ENCODE results near the gene GYS2.

The GYS2 gene

DNA sequence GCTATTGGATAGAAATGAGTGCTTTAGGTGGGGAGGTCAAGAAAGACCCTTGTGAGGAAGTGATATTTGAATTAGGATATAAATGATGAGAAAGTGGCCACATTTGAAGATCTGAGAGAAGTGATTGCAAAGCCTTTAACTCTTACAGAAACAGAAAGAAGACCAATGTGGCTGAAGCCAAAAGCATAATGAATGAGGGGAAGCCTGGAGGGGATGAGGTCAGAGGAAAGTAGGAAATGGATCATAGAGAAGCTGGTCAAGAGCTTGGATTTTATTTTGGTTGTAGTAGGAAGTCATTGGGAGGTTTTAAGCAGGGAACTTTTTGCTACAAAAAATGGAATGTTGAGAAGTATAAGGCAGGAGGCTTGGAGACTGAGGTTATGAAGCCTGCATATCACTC is 3.5 kb upstream of the GYS2 start:
- TF ChIP-seq POLR2AphosphoS5 (IDR thresholded peaks at IDR 0.05; ENCODE audit: low read depth) (no peak), GABPA (IDR thresholded peaks at IDR 0.05; ENCODE audit: low read depth) (no peak), SPI1 (IDR thresholded peaks at IDR 0.05; ENCODE audit: borderline replicate concordance, low read depth) (no peak)
- TF ChIP-seq, protein P1, sequence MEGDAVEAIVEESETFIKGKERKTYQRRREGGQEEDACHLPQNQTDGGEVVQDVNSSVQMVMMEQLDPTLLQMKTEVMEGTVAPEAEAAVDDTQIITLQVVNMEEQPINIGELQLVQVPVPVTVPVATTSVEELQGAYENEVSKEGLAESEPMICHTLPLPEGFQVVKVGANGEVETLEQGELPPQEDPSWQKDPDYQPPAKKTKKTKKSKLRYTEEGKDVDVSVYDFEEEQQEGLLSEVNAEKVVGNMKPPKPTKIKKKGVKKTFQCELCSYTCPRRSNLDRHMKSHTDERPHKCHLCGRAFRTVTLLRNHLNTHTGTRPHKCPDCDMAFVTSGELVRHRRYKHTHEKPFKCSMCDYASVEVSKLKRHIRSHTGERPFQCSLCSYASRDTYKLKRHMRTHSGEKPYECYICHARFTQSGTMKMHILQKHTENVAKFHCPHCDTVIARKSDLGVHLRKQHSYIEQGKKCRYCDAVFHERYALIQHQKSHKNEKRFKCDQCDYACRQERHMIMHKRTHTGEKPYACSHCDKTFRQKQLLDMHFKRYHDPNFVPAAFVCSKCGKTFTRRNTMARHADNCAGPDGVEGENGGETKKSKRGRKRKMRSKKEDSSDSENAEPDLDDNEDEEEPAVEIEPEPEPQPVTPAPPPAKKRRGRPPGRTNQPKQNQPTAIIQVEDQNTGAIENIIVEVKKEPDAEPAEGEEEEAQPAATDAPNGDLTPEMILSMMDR (IDR thresholded peaks at IDR 0.05; ENCODE audit: insufficient read depth, low read length) = no peak
- TF ChIP-seq, protein P2, sequence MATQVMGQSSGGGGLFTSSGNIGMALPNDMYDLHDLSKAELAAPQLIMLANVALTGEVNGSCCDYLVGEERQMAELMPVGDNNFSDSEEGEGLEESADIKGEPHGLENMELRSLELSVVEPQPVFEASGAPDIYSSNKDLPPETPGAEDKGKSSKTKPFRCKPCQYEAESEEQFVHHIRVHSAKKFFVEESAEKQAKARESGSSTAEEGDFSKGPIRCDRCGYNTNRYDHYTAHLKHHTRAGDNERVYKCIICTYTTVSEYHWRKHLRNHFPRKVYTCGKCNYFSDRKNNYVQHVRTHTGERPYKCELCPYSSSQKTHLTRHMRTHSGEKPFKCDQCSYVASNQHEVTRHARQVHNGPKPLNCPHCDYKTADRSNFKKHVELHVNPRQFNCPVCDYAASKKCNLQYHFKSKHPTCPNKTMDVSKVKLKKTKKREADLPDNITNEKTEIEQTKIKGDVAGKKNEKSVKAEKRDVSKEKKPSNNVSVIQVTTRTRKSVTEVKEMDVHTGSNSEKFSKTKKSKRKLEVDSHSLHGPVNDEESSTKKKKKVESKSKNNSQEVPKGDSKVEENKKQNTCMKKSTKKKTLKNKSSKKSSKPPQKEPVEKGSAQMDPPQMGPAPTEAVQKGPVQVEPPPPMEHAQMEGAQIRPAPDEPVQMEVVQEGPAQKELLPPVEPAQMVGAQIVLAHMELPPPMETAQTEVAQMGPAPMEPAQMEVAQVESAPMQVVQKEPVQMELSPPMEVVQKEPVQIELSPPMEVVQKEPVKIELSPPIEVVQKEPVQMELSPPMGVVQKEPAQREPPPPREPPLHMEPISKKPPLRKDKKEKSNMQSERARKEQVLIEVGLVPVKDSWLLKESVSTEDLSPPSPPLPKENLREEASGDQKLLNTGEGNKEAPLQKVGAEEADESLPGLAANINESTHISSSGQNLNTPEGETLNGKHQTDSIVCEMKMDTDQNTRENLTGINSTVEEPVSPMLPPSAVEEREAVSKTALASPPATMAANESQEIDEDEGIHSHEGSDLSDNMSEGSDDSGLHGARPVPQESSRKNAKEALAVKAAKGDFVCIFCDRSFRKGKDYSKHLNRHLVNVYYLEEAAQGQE (IDR thresholded peaks at IDR 0.05; ENCODE audit: insufficient replicate concordance, low read depth) = no peak
- no peak for DNase-seq (ENCODE audit: low read depth in 1 of 2, low spot score in 1 of 2)
- Histone ChIP-seq H3K4me3 (replicated peaks; ENCODE audit: insufficient read depth, low read length) (no peak overlapping the region), H3K27me3 (ENCODE audit: insufficient read depth, poor library complexity, severe bottlenecking) (no peaks in the 10 kb centered on the region), H3K27ac (replicated peaks) (no peak overlapping the region)

DNA sequence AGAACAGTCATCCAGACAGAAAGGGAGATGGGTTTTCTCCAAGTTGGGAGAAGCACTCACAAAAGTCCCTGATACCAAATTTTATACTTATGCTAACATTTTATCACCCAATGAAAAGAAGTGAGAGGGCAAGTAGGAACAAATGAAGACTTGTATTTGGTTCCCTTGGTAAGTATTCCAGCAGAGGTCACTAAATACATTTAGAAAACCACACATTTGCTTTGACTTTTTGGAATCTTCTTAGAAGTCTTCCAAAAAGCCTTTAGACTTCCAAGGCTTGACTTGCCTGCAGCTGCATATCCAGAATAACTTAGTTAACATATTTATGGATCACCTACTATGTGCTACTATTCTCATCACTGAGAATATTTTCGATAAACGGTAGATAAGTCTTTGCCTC is 3.1 kb upstream of the GYS2 start:
- TF ChIP-seq, protein P2 (IDR thresholded peaks at IDR 0.05; ENCODE audit: insufficient replicate concordance, low read depth) = no peak
- no peak for TF ChIP-seq GABPA (IDR thresholded peaks at IDR 0.05; ENCODE audit: low read depth)
- TF ChIP-seq POLR2AphosphoS5 (IDR thresholded peaks at IDR 0.05; ENCODE audit: low read depth) = no peak
- TF ChIP-seq, protein P1 (IDR thresholded peaks at IDR 0.05; ENCODE audit: insufficient read depth, low read length) = peak; percentile 0
- TF ChIP-seq SPI1 (IDR thresholded peaks at IDR 0.05; ENCODE audit: borderline replicate concordance, low read depth) = no peak
- Histone ChIP-seq H3K4me3 (replicated peaks; ENCODE audit: insufficient read depth, low read length) (no peak overlapping the region), H3K27me3 (ENCODE audit: insufficient read depth, poor library complexity, severe bottlenecking) (no peaks in the 10 kb centered on the region), H3K27ac (replicated peaks) (no peak overlapping the region)
- DNase-seq (ENCODE audit: low read depth in 1 of 2, low spot score in 1 of 2) = no peak

DNA sequence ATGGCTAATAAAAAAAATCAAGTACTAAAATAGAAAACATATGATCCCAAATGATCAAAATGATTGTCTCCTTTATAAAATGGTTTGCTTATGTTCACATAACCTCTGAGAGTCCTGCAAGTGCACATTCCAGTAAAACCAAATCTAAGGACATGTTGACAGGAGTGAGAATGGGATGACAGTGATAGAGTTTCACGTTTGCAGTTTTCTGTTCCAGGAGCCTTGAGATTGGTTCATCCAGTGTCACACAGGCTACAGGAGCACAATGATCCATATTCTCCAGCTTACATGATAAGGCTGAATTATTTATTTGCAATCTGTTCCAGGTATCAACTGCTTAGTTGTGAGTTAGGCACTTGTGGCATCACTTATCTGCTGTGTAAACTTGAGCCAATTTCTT is 1.5 kb upstream of the GYS2 start:
- Histone ChIP-seq H3K4me3 (replicated peaks; ENCODE audit: insufficient read depth, low read length) (no peak overlapping the region), H3K27me3 (ENCODE audit: insufficient read depth, poor library complexity, severe bottlenecking) (no peaks in the 10 kb centered on the region), H3K27ac (replicated peaks) (no peak overlapping the region)
- DNase-seq (ENCODE audit: low read depth in 1 of 2, low spot score in 1 of 2) = no peak
- TF ChIP-seq, protein P1 (IDR thresholded peaks at IDR 0.05; ENCODE audit: insufficient read depth, low read length) = no peak
- TF ChIP-seq POLR2AphosphoS5 (IDR thresholded peaks at IDR 0.05; ENCODE audit: low read depth) (no peak), SPI1 (IDR thresholded peaks at IDR 0.05; ENCODE audit: borderline replicate concordance, low read depth) (no peak)

DNA sequence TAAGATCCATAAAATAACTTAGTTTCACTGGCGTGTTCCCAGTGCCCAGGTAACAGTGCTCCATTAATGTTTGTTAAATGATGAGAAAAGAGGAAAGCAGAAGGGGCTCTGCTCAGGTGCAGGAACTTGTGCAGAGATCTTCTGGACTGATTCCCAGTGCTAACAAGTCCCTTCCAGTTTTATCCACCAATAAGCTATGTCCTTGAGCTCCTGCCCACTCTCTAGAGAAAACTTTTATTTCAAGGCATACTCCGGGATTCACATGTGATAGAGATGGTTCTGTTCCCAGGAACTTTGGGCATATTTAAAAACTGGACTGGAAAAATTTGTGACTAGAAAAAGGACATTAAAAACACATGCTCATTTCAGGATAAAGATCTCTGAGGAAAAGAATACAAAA is 1.9 kb downstream of the GYS2 start:
- DNase-seq (ENCODE audit: low read depth in 1 of 2, low spot score in 1 of 2) = no peak
- Histone ChIP-seq H3K27me3 (ENCODE audit: insufficient read depth, poor library complexity, severe bottlenecking) (no peaks in the 10 kb centered on the region), H3K27ac (replicated peaks) (no peak overlapping the region), H3K4me3 (replicated peaks; ENCODE audit: insufficient read depth, low read length) (no peak overlapping the region)
- TF ChIP-seq, protein P2 (IDR thresholded peaks at IDR 0.05; ENCODE audit: insufficient replicate concordance, low read depth) = no peak
- no peak for TF ChIP-seq SPI1 (IDR thresholded peaks at IDR 0.05; ENCODE audit: borderline replicate concordance, low read depth)
- TF ChIP-seq GABPA (IDR thresholded peaks at IDR 0.05; ENCODE audit: low read depth) = no peak
- TF ChIP-seq, protein P1 (IDR thresholded peaks at IDR 0.05; ENCODE audit: insufficient read depth, low read length) = no peak
- no peak for TF ChIP-seq POLR2AphosphoS5 (IDR thresholded peaks at IDR 0.05; ENCODE audit: low read depth)

Data from HL-60 (cell line).